ENCODE measurements around the gene FGF4. TPM values are rescaled to one million over a fixed set of nuclear protein-coding genes. Genes with fewer than 3 reads are reported as not detected.

FGF4 gene
- polyA plus RNA-seq, 3 donors from 2014 or later: not detected

GRCh38 chr11:69814411-69814810 is 39.3 kb upstream of the FGF4 start:
- H3K27ac Mint-ChIP-seq: no peak overlapping the region
- H3K4me1 Mint-ChIP-seq: no peaks in the 10 kb centered on the region
- H3K4me3 Mint-ChIP-seq: no peak overlapping the region
- no peaks in the 10 kb centered on the region for H3K9me3 Mint-ChIP-seq
- H3K36me3 Mint-ChIP-seq: no peaks in the 10 kb centered on the region
- H3K27me3 Mint-ChIP-seq (ENCODE audit: low read depth in 3 of 3): peaks cover 2 to 9% (median 5%) of the 10 kb centered on the region in 3 donors
- DNase-seq: no peak

DNA sequence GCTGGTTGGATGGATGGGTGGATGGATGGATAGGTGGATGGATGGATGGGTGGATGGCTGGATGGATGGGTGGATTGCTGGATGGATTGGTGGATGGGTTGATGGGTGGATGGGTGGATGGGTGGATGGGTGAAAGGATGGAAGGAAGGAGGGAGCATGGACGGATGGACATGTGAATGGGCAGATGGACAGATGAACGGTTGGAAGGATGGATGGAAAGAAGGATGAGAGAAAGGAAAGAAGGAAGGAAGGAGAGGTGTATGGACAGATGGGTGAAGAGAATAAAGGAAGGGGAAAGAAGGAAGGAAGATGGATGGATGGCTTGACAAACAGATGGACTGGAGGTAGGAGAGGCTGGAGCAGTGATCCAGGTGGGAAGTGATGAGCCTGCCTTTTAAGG is 38.7 kb upstream of the FGF4 start:
- DNase-seq: no peak
- no peaks in the 10 kb centered on the region for H3K9me3 Mint-ChIP-seq
- H3K36me3 Mint-ChIP-seq: no peaks in the 10 kb centered on the region
- H3K4me3 Mint-ChIP-seq: no peak overlapping the region
- H3K27ac Mint-ChIP-seq: no peak overlapping the region
- H3K4me1 Mint-ChIP-seq: no peaks in the 10 kb centered on the region
- H3K27me3 Mint-ChIP-seq (ENCODE audit: low read depth in 3 of 3): peaks cover 2 to 9% (median 6%) of the 10 kb centered on the region in 3 donors

DNA sequence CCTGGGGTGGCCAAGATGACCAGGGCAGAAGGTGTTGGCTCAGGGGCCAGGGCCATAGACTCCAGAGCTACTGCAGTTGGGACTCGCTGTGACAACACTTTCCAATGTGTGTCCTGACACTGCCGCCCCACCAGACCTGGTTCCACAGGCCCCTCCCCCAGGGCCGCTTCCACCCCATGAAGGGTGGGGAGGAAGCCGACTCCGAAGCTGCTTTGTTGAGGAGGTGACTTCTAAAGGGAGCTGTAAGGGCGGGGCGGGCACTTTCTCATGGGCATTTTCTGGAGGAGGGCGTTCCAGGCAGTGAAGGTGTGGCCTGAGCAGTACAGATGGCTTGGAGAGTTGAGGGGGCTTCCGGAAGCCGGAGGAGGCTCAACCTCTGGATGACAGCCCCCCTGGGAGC is 37.8 kb upstream of the FGF4 start:
- H3K27me3 Mint-ChIP-seq (ENCODE audit: low read depth in 3 of 3): peaks cover 6 to 11% (median 8%) of the 10 kb centered on the region in 3 donors
- DNase-seq: no peak
- no peak overlapping the region for H3K27ac Mint-ChIP-seq
- no peak overlapping the region for H3K4me3 Mint-ChIP-seq
- H3K9me3 Mint-ChIP-seq: no peaks in the 10 kb centered on the region
- no peaks in the 10 kb centered on the region for H3K36me3 Mint-ChIP-seq
- no peaks in the 10 kb centered on the region for H3K4me1 Mint-ChIP-seq

DNA sequence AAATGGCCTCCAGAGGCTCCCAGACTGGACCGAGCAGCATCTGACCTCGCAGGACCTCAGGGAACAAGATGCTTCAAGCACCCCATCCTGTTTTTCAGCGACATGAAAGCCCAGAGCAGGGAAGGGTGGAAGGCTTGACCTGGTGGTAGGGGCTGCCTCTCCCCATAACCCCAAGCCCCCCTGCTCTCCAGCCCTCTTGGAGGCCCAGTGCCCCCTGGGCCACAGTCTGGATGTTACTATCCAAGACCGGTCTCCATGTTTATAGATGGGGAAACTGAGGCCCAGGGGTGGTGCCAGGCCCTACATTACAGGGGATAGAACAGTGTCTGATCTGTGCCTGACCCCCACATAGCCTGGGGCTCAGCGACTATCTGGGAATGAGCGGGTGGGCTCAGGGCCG is 37.1 kb upstream of the FGF4 start:
- no peaks in the 10 kb centered on the region for H3K36me3 Mint-ChIP-seq
- H3K4me1 Mint-ChIP-seq: no peaks in the 10 kb centered on the region
- no peak overlapping the region for H3K4me3 Mint-ChIP-seq
- H3K27ac Mint-ChIP-seq: no peak overlapping the region
- H3K27me3 Mint-ChIP-seq (ENCODE audit: low read depth in 3 of 3): peaks cover 6 to 11% (median 11%) of the 10 kb centered on the region in 3 donors
- no peak for DNase-seq
- no peaks in the 10 kb centered on the region for H3K9me3 Mint-ChIP-seq

DNA sequence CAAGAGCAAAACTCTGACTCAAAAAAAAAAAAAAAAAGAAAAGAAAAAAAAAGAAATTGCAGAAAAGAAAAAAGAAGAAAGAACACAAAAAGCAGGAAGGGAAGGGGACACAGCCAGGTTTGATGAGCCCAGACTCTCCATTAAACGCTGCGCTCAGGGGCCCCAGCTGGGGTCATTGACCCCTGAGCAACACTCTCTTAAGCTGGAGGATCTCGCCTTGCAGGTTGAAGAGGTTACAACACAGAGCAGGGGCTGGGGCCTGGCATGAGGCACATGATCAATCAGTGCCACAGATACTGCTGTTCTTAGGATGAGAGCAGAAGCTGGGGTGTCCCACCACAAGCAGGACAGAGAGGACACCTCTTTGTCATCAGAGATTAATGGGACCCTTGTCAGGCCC is 36.3 kb upstream of the FGF4 start:
- Mint-ChIP-seq H3K36me3 (no peaks in the 10 kb centered on the region), H3K27ac (no peak overlapping the region), H3K4me1 (no peaks in the 10 kb centered on the region), H3K27me3 (ENCODE audit: low read depth in 3 of 3) (peaks cover 4 to 13% (median 11%) of the 10 kb centered on the region in 3 donors), H3K9me3 (no peaks in the 10 kb centered on the region), H3K4me3 (no peak overlapping the region)
- DNase-seq: no peak

- no peak overlapping the region for H3K27ac Mint-ChIP-seq
- H3K9me3 Mint-ChIP-seq: no peaks in the 10 kb centered on the region
- H3K4me1 Mint-ChIP-seq: no peaks in the 10 kb centered on the region
- peaks cover 1 to 13% (median 9%) of the 10 kb centered on the region in 3 donors for H3K27me3 Mint-ChIP-seq (ENCODE audit: low read depth in 3 of 3)
- no peak for DNase-seq
- no peaks in the 10 kb centered on the region for H3K36me3 Mint-ChIP-seq
- H3K4me3 Mint-ChIP-seq: no peak overlapping the region
Measured at GRCh38 chr11:69810289-69811118, 35.4 kb upstream of the FGF4 start.

GRCh38 chr11:69808667-69809086 is 33.5 kb upstream of the FGF4 start:
- Mint-ChIP-seq H3K9me3 (no peaks in the 10 kb centered on the region), H3K27me3 (ENCODE audit: low read depth in 3 of 3) (peaks cover 1 to 13% (median 9%) of the 10 kb centered on the region in 3 donors), H3K4me1 (no peaks in the 10 kb centered on the region), H3K27ac (no peak overlapping the region), H3K4me3 (no peak overlapping the region), H3K36me3 (no peaks in the 10 kb centered on the region)
- no peak for DNase-seq

DNA sequence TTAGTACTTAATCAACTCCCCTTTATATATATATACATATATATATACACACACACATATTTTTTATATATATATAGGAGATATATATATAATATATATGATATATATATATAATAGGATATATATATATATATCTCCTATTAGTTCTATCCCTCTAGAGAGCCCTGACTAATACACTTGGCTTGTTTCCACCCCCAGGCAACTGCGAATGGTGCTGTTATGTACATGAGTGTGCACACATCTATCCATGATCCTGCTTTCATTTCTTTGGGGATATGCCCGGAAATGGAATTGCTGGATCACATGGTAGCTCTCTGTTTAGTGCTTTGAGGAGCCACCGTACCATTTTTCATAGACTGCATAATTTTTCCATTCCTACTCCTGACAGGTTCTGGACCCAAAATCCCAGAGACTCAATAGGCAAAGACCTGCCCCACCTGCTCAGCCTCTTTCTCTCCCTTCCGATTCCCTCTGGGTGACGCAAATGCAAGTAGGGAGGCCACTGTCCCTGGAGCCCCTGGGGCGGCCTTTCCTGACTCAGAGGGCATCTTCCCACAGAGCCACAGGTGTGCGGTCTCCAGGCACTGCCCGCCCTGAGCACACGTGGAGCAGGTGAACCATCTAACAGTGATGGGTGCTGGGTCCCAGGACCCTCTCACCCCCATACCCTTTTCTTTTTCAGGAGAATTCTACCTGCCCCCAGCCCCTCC is 32.1 kb upstream of the FGF4 start:
- no peaks in the 10 kb centered on the region for H3K4me1 Mint-ChIP-seq
- H3K36me3 Mint-ChIP-seq: no peaks in the 10 kb centered on the region
- no peaks in the 10 kb centered on the region for H3K9me3 Mint-ChIP-seq

DNA sequence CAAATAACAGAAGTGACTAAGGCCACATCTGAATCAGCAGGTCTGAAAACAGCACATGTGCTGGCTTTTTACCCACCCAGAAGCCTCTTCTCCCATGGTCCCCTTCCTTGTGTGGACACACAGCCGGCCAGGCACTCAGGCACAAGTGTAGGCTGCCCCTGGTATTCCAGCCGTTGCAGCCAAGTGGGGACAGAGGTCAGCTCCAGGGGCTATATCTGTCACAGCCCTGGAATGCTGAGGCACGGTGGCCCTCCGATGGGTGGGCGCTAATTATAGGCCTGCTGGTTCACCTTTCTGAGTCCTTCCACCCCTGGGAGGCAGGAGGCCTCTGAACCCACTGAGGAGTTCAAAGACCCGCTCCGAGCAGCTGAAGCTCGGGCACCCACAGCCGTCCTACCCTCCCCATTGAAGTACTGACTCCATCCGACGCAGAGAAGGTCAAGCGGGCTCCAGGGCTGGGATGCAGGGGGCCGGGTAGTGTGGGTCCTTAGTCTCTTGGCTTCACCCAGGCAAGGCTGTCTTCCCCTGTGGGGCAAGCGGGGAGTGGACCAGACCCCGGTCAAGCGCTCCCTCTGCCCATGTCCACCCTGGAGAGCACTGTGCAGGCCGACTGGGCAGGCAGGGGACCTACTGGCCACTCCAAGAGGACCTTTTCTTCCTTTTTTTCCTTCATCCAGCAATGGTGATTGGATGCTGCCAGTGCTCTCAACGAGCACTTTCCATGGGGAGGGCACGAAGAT is 29.8 kb upstream of the FGF4 start:
- Mint-ChIP-seq H3K36me3 (no peaks in the 10 kb centered on the region), H3K9me3 (no peaks in the 10 kb centered on the region), H3K27ac (no peak overlapping the region), H3K4me1 (no peaks in the 10 kb centered on the region), H3K4me3 (no peak overlapping the region), H3K27me3 (ENCODE audit: low read depth in 3 of 3) (peaks cover 3 to 15% (median 10%) of the 10 kb centered on the region in 3 donors)
- no peak for DNase-seq

More for the DNA sequence above, 32.1 kb upstream of the FGF4 start:
- Mint-ChIP-seq H3K4me3 (no peak overlapping the region), H3K27ac (no peak overlapping the region), H3K27me3 (ENCODE audit: low read depth in 3 of 3) (peaks cover 1 to 13% (median 7%) of the 10 kb centered on the region in 3 donors)
- DNase-seq: no peak

- H3K9me3 Mint-ChIP-seq: no peaks in the 10 kb centered on the region
- H3K36me3 Mint-ChIP-seq: no peaks in the 10 kb centered on the region
- no peak overlapping the region for H3K27ac Mint-ChIP-seq
- no peak for DNase-seq
- no peaks in the 10 kb centered on the region for H3K4me1 Mint-ChIP-seq
- no peak overlapping the region for H3K4me3 Mint-ChIP-seq
- peaks cover 1 to 15% (median 6%) of the 10 kb centered on the region in 3 donors for H3K27me3 Mint-ChIP-seq (ENCODE audit: low read depth in 3 of 3)
Measured at GRCh38 chr11:69803604-69804218, 28.6 kb upstream of the FGF4 start.

GRCh38 chr11:69803022-69803421 is 27.9 kb upstream of the FGF4 start:
- no peak for DNase-seq
- H3K4me3 Mint-ChIP-seq: no peak overlapping the region
- H3K9me3 Mint-ChIP-seq: no peaks in the 10 kb centered on the region
- no peaks in the 10 kb centered on the region for H3K36me3 Mint-ChIP-seq
- H3K27ac Mint-ChIP-seq: no peak overlapping the region
- no peaks in the 10 kb centered on the region for H3K4me1 Mint-ChIP-seq
- peaks cover 1 to 10% (median 3%) of the 10 kb centered on the region in 3 donors for H3K27me3 Mint-ChIP-seq (ENCODE audit: low read depth in 3 of 3)

DNA sequence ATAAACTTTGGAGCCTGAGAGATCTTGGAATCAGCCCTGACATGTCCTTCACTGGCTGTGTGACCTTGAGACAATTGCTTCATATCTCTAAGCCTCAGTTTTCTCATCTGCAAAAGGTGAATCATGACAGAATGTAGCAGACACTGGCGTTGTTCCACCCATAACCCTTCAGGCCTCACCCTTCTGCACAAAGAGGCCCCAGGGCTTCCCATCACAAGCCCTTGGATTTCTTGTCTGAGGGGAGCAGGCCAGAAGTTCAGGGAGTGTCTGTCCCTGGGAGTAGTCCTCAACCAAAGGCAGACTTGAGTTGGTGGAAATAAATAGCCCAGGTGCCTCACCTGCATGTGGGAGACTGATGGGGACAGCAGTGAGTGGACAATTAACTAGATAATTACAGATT is 27.4 kb upstream of the FGF4 start:
- Mint-ChIP-seq H3K4me1 (no peaks in the 10 kb centered on the region), H3K36me3 (no peaks in the 10 kb centered on the region)

DNA sequence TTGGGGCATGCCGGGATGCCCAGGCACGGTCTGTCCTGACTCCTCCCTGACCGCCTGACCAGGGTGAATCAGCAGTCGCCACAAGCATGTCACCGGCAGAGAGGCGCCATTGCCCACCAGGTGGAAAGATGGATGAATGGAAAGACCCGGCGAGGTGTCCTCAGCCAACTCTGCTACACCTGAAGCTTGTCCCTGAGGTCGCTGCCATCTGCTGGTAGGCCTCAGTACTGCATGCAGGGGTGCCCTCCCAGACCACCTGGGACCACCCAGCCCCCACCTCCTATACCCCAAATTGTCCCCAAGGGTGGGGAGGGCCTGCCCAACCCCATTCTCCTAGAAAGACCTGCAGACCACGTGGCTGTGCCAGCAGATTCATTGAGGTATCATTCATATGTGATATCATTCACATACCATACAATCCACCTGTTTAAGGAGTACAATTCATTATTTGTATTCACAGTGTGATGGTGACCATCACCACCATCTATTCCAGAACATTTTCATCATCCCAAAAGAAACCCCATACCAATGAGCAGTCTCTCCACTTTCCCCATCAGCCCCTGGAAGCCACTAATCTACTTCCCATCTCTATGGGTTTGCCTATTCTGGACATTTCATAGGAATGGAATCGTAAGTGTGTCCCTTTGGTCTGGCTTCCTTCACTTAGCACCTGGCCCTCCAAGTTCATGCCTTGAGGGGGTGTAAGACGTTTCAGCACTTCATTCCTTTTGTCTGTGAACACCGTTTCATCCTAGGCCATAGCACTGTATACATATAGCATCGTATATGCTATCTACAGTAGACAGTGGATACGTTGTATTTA is 26.6 kb upstream of the FGF4 start:
- no peaks in the 10 kb centered on the region for H3K36me3 Mint-ChIP-seq
- H3K27me3 Mint-ChIP-seq (ENCODE audit: low read depth in 3 of 3): peaks cover 1 to 5% (median 3%) of the 10 kb centered on the region in 3 donors
- no peak for DNase-seq

More for the DNA sequence above, 27.4 kb upstream of the FGF4 start:
- peaks cover 1 to 9% (median 3%) of the 10 kb centered on the region in 3 donors for H3K27me3 Mint-ChIP-seq (ENCODE audit: low read depth in 3 of 3)
- no peak overlapping the region for H3K4me3 Mint-ChIP-seq
- no peak overlapping the region for H3K27ac Mint-ChIP-seq
- DNase-seq: no peak
- H3K9me3 Mint-ChIP-seq: no peaks in the 10 kb centered on the region

More for the DNA sequence above, 26.6 kb upstream of the FGF4 start:
- H3K4me1 Mint-ChIP-seq: no peaks in the 10 kb centered on the region
- H3K9me3 Mint-ChIP-seq: no peaks in the 10 kb centered on the region
- no peak overlapping the region for H3K4me3 Mint-ChIP-seq
- H3K27ac Mint-ChIP-seq: no peak overlapping the region
